ENCODE results near the gene PLK1.
"Not testable (repeated sequence)": the region's sequence is repeated elsewhere in the genome, so short reads cannot be mapped to it uniquely, and the experiment has no call there.

Gene PLK1

GRCh38 chr16:23678430-23679273 lies at the start of gene PLK1:
Gene PLK1 (plus strand): TSS chr16:23678889. CDS start chr16:23678933, 44 bp downstream.
- DNase-seq = peak; percentile 97

- no peak for DNase-seq
These were observed 49.2 kb upstream of the PLK1 start for GRCh38 chr16:23629516-23629915.

- not testable (repeated sequence) for DNase-seq
These were observed 46.8 kb upstream of the PLK1 start for GRCh38 chr16:23631874-23632273.

- DNase-seq = no peak
These were observed 44.1 kb upstream of the PLK1 start for GRCh38 chr16:23634461-23635036.

GRCh38 chr16:23635958-23636357 lies 42.7 kb upstream of the PLK1 start:
- DNase-seq = no peak

GRCh38 chr16:23640615-23640930 lies 38.1 kb upstream of the PLK1 start:
- no peak for DNase-seq

- peak; percentile 98 for DNase-seq
These were observed 37.5 kb upstream of the PLK1 start, which contains the start of the genes DCTN5 and PALB2 for GRCh38 chr16:23640931-23641765. Gene DCTN5 (plus strand): TSS chr16:23641466. CDS start chr16:23641543, 77 bp downstream. Gene PALB2 (minus strand): TSS chr16:23641310. CDS start chr16:23641157, 153 bp downstream.

- no peak for DNase-seq
These were observed 36.4 kb upstream of the PLK1 start for GRCh38 chr16:23642246-23642774.

GRCh38 chr16:23650674-23651416 lies 27.8 kb upstream of the PLK1 start:
- DNase-seq = no peak

- no peak for DNase-seq
These were observed 26.7 kb upstream of the PLK1 start for GRCh38 chr16:23651943-23652468.

- no peak for DNase-seq
These were observed 14.8 kb upstream of the PLK1 start for GRCh38 chr16:23663918-23664317.

GRCh38 chr16:23666571-23667354 lies 11.9 kb upstream of the PLK1 start:
- DNase-seq = no peak

GRCh38 chr16:23667355-23667659 lies 11.4 kb upstream of the PLK1 start:
- DNase-seq = no peak

GRCh38 chr16:23668225-23668624 lies 10.5 kb upstream of the PLK1 start:
- DNase-seq = no peak

GRCh38 chr16:23668873-23669272 lies 9.8 kb upstream of the PLK1 start:
- no peak for DNase-seq

- no peak for DNase-seq
These were observed 8.4 kb upstream of the PLK1 start for GRCh38 chr16:23670137-23670776.

- DNase-seq = no peak
These were observed 4.6 kb upstream of the PLK1 start for GRCh38 chr16:23673971-23674614.

GRCh38 chr16:23676924-23677480 lies 1.7 kb upstream of the PLK1 start:
- DNase-seq = no peak

- peak; percentile 73 for DNase-seq
These were observed 741 bp downstream of the PLK1 start for GRCh38 chr16:23679274-23679985.

- DNase-seq = peak; percentile 46
These were observed 1.3 kb downstream of the PLK1 start for GRCh38 chr16:23679986-23680336.

Data from NCI-H69 (cell line).